B cell (primary cell): ENCODE measurements around the gene DGAT2. TPM values are rescaled to one million over a fixed set of nuclear protein-coding genes. Genes with fewer than 3 reads are reported as not detected.

Source experiments
- ATAC-seq: fragments of 200-7000 bp; cut with Tn5 transposase; one replicate; pipeline ENCODE4 v1.10.0; 2021; ENCODE audit warnings: low read depth, mild to moderate bottlenecking, moderate number of reproducible peaks, moderate library complexity
- CTCF ChIA-PET: fragments of 350-600 bp; sonication (Branson Sonifier 250); formaldehyde crosslinking; loops from one replicate; lab custom pipeline; 2021; ENCODE audit warnings: antibody characterized with exemption, inconsistent platforms; lab: Charles Lee
- POLR2A ChIA-PET: fragments of 350-600 bp; sonication (Branson Sonifier 250); formaldehyde crosslinking; loops from one replicate; lab custom pipeline; 2021; ENCODE audit warnings: antibody characterized with exemption; lab: Charles Lee
- DNase-seq: peaks from one replicate; pipeline ENCODE4 v3.0.0; 2013
- H2AFZ ChIP-seq: 2 replicates; pipeline ENCODE4 v1.6.1; 2012; ENCODE audit warnings: mild to moderate bottlenecking, low read depth, low read length; ENCODE audit not compliant: insufficient read depth, poor library complexity, severe bottlenecking
- H3K27ac ChIP-seq, 2 donors: 1 replicate in 1 of 2; 2 replicates in 1 of 2; pipeline ENCODE4 v1.5.1; 2012 to 2013; ENCODE audit warnings: low read length in 2 of 2, mild to moderate bottlenecking in 2 of 2, moderate library complexity in 1 of 2
- H3K27me3 ChIP-seq, 4 experiments: fragments of 200-600 bp in 1 of 4; sonication (generic) in 1 of 4; replicated peaks in 1 of 4; 1 replicate in 2 of 4; 2 replicates in 2 of 4; pipeline versions ENCODE4 v1.6.1 to v1.7.0; 2013 to 2016; ENCODE audit warnings: low read length in 3 of 4, mild to moderate bottlenecking in 2 of 4, mixed read lengths in 1 of 4, moderate library complexity in 1 of 4; ENCODE audit not compliant: insufficient read depth in 4 of 4, control insufficient read depth in 3 of 4; ENCODE audit errors: control extremely low read depth in 1 of 4
- H3K36me3 ChIP-seq, 2 experiments: replicated peaks in 1 of 2; 1 replicate in 1 of 2; 2 replicates in 1 of 2; pipeline versions ENCODE4 v1.6.1 to v1.7.1; 2013; ENCODE audit warnings: low read length in 1 of 2; ENCODE audit not compliant: insufficient read depth in 2 of 2, control insufficient read depth in 1 of 2; ENCODE audit errors: control extremely low read depth in 1 of 2, extremely low read depth in 1 of 2
- H3K4me1 ChIP-seq, 2 donors: fragments of 200-600 bp in 1 of 2; sonication (generic) in 1 of 2; 1 replicate in 1 of 2; 2 replicates in 1 of 2; pipeline versions ENCODE4 v1.5.1 to v1.6.1; 2013 to 2017; ENCODE audit warnings: low read length in 2 of 2; ENCODE audit not compliant: control insufficient read depth in 2 of 2, insufficient read depth in 2 of 2
- H3K4me2 ChIP-seq: replicated peaks from 2 replicates; pipeline ENCODE3; 2012; ENCODE audit warnings: mild to moderate bottlenecking, low read depth, low read length; ENCODE audit not compliant: poor library complexity, severe bottlenecking
- H3K4me3 ChIP-seq, 5 experiments: fragments of 200-600 bp in 1 of 5; sonication (generic) in 1 of 5; 1 replicate in 3 of 5; 2 replicates in 2 of 5; pipeline versions ENCODE4 v1.5.1 to v1.7.0; 2011 to 2016; ENCODE audit warnings: low read length in 4 of 5, mild to moderate bottlenecking in 4 of 5, low read depth in 2 of 5, control low read depth in 1 of 5, moderate library complexity in 1 of 5; ENCODE audit not compliant: insufficient read depth in 1 of 5; ENCODE audit errors: control extremely low read depth in 1 of 5, extremely low read depth in 1 of 5
- H3K79me2 ChIP-seq: fragments of 200-600 bp; sonication (generic); one replicate; pipeline ENCODE4 v1.6.0; 2016; ENCODE audit warnings: low read length; ENCODE audit not compliant: control insufficient read depth, insufficient read depth
- H3K9ac ChIP-seq: fragments of 200-600 bp; sonication (generic); 2 replicates; pipeline ENCODE4 v1.6.1; 2017; ENCODE audit warnings: mild to moderate bottlenecking, low read length, moderate library complexity
- H3K9me3 ChIP-seq, 3 donors: one replicate each; pipeline versions ENCODE4 v1.6.1 to v1.7.1; 2013; ENCODE audit warnings: low read length in 2 of 3; ENCODE audit not compliant: control insufficient read depth in 2 of 3, insufficient read depth in 1 of 3; ENCODE audit errors: control extremely low read depth in 1 of 3
- H4K20me1 ChIP-seq: 2 replicates; pipeline ENCODE4 v1.6.0; 2012; ENCODE audit warnings: mild to moderate bottlenecking, low read length; ENCODE audit not compliant: insufficient read depth, control insufficient read depth, poor library complexity, severe bottlenecking
- H3K27ac Mint-ChIP-seq: one replicate; pipeline ENCODE4 v1.8.0; 2021; ENCODE audit warnings: mixed read lengths
- H3K27me3 Mint-ChIP-seq: one replicate; pipeline ENCODE4 v1.8.0; 2021; ENCODE audit warnings: mixed read lengths
- H3K4me1 Mint-ChIP-seq: one replicate; pipeline ENCODE4 v1.8.0; 2021; ENCODE audit warnings: mixed read lengths
- H3K4me3 Mint-ChIP-seq: one replicate; pipeline ENCODE4 v1.8.0; 2021; ENCODE audit warnings: mixed read lengths
- H3K9me3 Mint-ChIP-seq: one replicate; pipeline ENCODE4 v1.8.0; 2022; ENCODE audit warnings: mixed read lengths; ENCODE audit not compliant: insufficient read depth
- EZH2 ChIP-seq: IDR thresholded peaks from 2 replicates; pipeline ENCODE4 v1.6.1; 2012; ENCODE audit warnings: borderline replicate concordance, low read depth, mild to moderate bottlenecking, moderate library complexity, low read length; ENCODE audit not compliant: insufficient read depth, poor library complexity, severe bottlenecking
- WGBS: methylation state at CpG from one replicate; pipeline ENCODE4 v1.1.5; 2013; ENCODE audit warnings: missing lambda C conversion rate; ENCODE audit not compliant: insufficient coverage; 5-methylcytosine and 5-hydroxymethylcytosine counted together
- intact Hi-C: fragments of 100-400 bp; cut with micrococcal nuclease; formaldehyde crosslinking; loops from one replicate; pipeline ENCODE4 v1.10.0; 2022
- polyA plus RNA-seq: library from polyadenylated mRNA; depleted of rRNA; stranded (reverse); fragments of >200 nt; gene quantifications from 2 replicates; pipeline ENCODE4 v1.2.3, GENCODE V29; 2012
- total RNA-seq, 2 donors: library from RNA; stranded (reverse); fragments of 120-200 nt in 1 of 2; gene quantifications; 1 replicate in 1 of 2; 2 replicates in 1 of 2; pipeline versions ENCODE4 v1.2.3 to v1.2.4, GENCODE V29; 2013 to 2022
- TF ChIP-seq, protein P1 (sequence below): fragments of 200-600 bp; IDR thresholded peaks from one replicate; pipeline ENCODE4 v1.8.0; 2022; ENCODE audit warnings: antibody characterized with exemption, mild to moderate bottlenecking

DGAT2 gene
- total and polyA plus RNA-seq, 2 donors (not counting 1 experiment from before 2014, with no cell fraction given): 5.8 to 6.5 TPM

DNA sequence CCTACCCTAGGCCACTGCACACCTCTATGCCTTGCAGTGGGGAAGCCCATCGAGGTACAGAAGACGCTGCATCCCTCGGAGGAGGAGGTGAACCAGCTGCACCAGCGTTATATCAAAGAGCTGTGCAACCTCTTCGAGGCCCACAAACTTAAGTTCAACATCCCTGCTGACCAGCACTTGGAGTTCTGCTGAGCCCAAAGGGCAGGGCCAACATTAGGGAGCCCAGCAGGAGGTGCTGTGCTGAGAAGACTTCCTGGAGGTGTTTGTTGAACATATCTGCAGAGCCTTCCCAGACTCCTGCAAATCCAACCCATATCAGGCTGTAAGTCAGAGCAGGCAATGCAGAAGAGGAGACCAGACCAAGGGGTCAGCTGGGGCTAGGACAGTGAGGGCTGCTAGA is 37.5 kb upstream of the DGAT2 start:
- Histone ChIP-seq H3K4me3 (no peak overlapping the region), H3K4me1 (no peaks in the 10 kb centered on the region), H3K79me2 (no peaks in the 10 kb centered on the region), H3K36me3 (no peaks in the 10 kb centered on the region), H3K9me3 (peaks cover 0 to 5% (median 0%) of the 10 kb centered on the region in 3 donors), H2AFZ (no peak overlapping the region), H3K27me3 (peaks cover 0 to 4% (median 0%) of the 10 kb centered on the region in 4 experiments), H3K4me2 (no peak overlapping the region), H3K27ac (no peak overlapping the region), H3K9ac (no peak overlapping the region), H4K20me1 (no peaks in the 10 kb centered on the region)
- H3K9me3 Mint-ChIP-seq: no peaks in the 10 kb centered on the region
- H3K4me1 Mint-ChIP-seq: no peaks in the 10 kb centered on the region
- ATAC-seq: no peak
- no peak for DNase-seq
- no peak overlapping the region for H3K27ac Mint-ChIP-seq
- TF ChIP-seq EZH2: no peak
- ChIA-PET POLR2A (no interaction called here), CTCF (no interaction called here)
- intact Hi-C loops: no loop called here
- peaks cover 20% of the 10 kb centered on the region for H3K27me3 Mint-ChIP-seq
- WGBS: 96% methylated on average over 4 of the region's 5 CpGs
- H3K4me3 Mint-ChIP-seq: no peak overlapping the region

DNA sequence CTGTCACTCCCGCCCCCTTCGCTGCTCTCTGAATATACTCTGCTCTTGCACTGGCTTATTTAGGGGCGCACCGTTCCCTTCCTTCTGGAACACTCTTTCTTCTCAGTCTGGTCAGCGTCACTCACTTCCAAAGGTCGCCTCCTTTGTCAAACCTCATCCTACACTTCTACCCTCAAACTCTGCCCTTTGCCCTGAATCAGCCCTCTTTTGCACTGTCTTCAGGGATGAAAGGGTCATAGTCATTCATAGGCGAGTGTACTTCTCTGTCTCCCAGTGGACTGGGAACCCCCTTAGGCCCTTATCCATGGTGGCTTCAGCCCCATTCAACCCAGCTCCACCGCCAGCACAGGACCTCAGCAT is 35.5 kb upstream of the DGAT2 start:
- Mint-ChIP-seq H3K9me3 (no peaks in the 10 kb centered on the region), H3K4me3 (no peak overlapping the region), H3K27me3 (peaks cover 27% of the 10 kb centered on the region), H3K4me1 (no peaks in the 10 kb centered on the region), H3K27ac (no peak overlapping the region)
- H3K79me2 ChIP-seq: no peaks in the 10 kb centered on the region
- no peak for TF ChIP-seq EZH2
- TF ChIP-seq, protein P1, sequence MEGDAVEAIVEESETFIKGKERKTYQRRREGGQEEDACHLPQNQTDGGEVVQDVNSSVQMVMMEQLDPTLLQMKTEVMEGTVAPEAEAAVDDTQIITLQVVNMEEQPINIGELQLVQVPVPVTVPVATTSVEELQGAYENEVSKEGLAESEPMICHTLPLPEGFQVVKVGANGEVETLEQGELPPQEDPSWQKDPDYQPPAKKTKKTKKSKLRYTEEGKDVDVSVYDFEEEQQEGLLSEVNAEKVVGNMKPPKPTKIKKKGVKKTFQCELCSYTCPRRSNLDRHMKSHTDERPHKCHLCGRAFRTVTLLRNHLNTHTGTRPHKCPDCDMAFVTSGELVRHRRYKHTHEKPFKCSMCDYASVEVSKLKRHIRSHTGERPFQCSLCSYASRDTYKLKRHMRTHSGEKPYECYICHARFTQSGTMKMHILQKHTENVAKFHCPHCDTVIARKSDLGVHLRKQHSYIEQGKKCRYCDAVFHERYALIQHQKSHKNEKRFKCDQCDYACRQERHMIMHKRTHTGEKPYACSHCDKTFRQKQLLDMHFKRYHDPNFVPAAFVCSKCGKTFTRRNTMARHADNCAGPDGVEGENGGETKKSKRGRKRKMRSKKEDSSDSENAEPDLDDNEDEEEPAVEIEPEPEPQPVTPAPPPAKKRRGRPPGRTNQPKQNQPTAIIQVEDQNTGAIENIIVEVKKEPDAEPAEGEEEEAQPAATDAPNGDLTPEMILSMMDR: no peak
- DNase-seq (no peak), ATAC-seq (no peak)
- no peak overlapping the region for H2AFZ ChIP-seq
- 96% methylated on average over 6 of the region's 8 CpGs for WGBS
- H3K9ac ChIP-seq: no peak overlapping the region
- H3K4me3 ChIP-seq: no peak overlapping the region
- no peaks in the 10 kb centered on the region for H4K20me1 ChIP-seq
- intact Hi-C loops: no loop called here
- ChIA-PET POLR2A (no interaction called here), CTCF (no interaction called here)
- no peaks in the 10 kb centered on the region for H3K4me1 ChIP-seq
- H3K27me3 ChIP-seq: peaks cover 0 to 7% (median 3%) of the 10 kb centered on the region in 4 experiments
- H3K36me3 ChIP-seq: no peaks in the 10 kb centered on the region
- H3K27ac ChIP-seq: no peak overlapping the region
- H3K4me2 ChIP-seq: no peak overlapping the region
- H3K9me3 ChIP-seq: peaks cover 0 to 5% (median 0%) of the 10 kb centered on the region in 3 donors
